ENCODE results near the gene HOXA7. TPM values are rescaled to one million over a fixed set of nuclear protein-coding genes. Genes with fewer than 3 reads are reported as not detected.

The HOXA7 gene
- total RNA-seq, 1 donor from 2014 or later: 6.3 TPM

DNA sequence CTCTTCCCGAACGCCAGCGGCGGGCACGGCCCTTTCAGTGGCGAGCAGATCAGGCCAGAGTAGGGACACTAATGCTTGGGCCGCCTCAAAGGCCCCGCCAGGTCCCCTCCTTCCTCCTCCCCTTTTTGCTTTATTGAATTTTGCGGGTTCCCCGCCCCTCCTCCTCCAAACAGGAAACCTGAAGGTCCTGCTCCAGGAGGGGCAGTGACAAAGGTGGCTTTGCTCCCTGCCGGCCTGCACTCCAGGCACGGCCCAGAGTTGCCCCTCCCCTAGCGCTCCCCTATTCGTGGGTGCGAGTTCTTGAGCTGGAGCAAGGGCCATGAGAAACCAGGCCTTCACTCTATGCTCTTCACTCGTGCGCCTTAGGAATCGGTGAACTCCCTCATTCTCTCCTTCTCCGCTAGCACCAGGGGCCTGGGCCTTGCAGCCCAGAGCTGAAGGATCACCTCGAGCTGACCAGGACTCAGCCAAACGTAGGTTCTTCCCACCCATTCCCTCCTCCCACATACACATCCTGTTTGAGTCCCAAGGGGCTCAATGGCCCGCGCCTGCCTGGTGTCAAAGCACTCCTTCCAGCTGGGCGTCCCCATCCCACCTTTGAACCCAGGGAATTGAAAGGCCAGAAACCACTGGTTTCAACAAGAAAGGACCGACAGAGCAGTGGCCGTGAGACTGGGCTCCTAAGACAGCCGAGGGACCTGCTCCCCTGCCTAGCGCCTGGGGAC lies 8.3 kb downstream of the HOXA7 start:
- DNase-seq (ENCODE audit: low spot score): peak; percentile 54

DNA sequence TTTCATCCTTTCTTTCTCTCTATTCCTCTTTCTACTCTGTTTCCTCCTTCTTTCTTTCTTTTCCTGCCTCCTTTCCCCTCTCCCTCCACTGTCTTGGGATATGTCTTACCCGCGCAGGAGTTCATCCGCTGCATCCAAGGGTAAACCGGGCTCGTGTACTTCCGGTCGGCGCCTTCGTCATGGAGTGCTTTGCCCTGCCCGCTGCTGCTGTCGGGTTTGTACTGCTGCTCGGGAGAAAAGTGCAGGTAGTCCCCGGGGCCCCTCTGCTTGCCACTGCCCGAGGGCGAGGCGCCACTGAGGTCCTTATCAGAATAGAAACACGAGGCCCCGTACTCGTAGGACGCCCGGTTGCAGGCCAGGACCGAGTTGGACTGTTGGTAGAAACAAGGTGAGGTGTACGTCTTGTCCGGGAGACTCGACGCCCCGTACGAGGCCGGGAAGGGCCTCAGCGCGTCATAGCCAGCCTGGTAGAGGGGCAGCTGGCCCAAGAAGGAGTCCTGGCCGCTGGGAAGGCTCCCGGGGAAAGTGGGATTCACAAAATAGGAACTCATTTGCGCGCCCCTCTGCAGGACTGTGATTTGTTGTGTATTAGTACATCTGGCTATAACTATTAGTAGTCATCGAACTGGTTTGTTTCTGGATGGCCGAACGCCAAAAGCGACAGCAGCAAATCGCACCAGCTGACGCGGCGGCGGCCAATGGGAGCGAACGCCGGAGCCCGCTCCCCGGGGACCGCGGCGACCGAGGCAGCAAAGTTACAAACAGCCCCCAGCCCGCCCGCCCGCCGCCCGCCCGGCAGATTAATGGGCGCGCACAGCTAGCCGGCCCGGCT lies 9.1 kb downstream of the HOXA7 start, which contains the start of gene HOXA6:
Gene HOXA6 (minus strand): TSS at position 576 of the 832 bp plus-strand sequence. CDS start 25 bp downstream, at position 551.
- DNase-seq (ENCODE audit: low spot score): peak; percentile 81

DNA sequence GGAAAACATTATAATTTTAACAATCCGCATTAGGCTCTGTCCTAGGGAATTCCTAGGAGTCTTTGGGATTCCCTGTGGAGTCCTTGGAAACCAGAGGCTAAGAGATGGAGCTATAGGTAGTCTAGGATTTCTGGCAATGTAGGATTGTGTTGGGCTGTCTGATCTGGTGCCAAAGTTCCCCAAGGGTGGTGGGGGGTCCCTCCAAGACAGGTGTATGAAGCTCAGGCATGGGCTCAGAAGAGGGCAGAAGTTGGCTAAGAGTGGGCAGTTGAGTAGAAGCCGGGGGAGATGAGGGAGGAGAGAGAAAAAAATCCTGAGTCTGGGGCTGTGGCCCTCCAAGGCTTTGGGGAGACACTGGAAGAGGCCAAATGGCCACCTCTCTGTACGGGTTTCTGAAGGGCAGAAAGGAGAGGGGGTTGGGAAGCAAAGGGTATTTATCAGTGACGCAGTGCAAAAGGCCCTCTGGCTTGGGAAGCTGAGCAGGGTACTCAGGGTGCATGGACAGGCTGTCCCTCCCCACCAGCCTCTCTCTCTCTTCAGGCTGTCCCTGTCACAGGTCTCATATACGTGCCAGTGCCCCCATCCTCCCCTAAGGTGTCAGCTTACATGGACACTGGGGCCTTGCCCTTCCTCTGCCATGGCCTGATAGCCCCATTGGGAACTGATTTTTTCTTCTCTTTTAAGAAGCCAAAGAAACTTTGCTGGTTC lies 9.8 kb downstream of the HOXA7 start:
- DNase-seq (ENCODE audit: low spot score): no peak

GRCh38 chr7:27145914-27146412 lies 10.5 kb downstream of the HOXA7 start:
- no peak for DNase-seq (ENCODE audit: low spot score)

GRCh38 chr7:27145165-27145913 lies 11.1 kb downstream of the HOXA7 start:
- DNase-seq (ENCODE audit: low spot score): no peak

DNA sequence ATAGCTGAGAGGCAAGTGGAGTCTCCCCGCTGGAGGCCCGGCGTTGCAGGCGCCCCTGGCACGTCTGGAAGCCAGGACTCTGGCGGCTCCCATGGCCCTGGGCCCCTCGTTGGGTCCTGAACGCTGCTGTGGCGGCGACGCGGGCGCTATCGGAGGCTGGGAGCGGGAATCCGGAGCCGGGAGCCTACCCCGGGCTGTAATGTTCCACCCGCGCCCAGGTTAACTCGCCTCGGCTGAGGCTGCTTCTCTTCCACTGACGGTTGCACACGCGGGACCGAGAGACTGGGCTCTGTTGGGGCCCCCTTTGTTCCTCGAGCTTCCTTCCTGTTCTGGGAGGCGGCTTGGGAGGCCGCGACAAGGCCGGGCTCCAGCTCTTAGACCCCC lies 11.7 kb downstream of the HOXA7 start:
- DNase-seq (ENCODE audit: low spot score): peak; percentile 43

- no peak for DNase-seq (ENCODE audit: low spot score)
Measured at GRCh38 chr7:27143950-27144780, 12.3 kb downstream of the HOXA7 start.

GRCh38 chr7:27143023-27143949 lies 13.2 kb downstream of the HOXA7 start, which contains the start of gene HOXA5:
TSS of gene HOXA5 (minus strand) at chr7:27143681. CDS start at chr7:27143607, 74 bp downstream.
- peak; percentile 86 for DNase-seq (ENCODE audit: low spot score)

DNA sequence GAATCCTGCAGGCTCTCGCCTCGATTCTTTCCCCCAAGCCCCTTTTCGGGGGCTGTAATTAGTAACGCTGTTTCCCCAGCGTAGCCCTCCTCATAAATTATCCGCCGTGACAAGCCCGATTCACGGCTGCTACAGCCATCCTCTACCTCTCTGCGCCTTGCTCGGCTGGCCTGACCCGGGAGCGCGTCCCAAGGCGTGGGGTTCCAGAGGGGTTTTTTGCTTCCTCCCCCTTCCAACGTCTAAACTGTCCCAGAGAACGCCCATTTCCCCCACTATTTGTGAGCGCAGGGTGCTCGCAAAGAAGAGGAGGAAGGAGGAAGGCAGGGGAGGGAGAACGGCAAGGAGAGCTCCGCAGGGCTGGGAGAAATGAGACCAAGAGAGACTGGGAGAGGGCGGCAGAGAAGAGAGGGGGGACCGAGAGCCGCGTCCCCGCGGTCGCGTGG lies 13.9 kb downstream of the HOXA7 start:
- DNase-seq (ENCODE audit: low spot score): peak; percentile 42

- DNase-seq (ENCODE audit: low spot score): peak; percentile 46
Measured at GRCh38 chr7:27141923-27142579, 14.4 kb downstream of the HOXA7 start.

DNA sequence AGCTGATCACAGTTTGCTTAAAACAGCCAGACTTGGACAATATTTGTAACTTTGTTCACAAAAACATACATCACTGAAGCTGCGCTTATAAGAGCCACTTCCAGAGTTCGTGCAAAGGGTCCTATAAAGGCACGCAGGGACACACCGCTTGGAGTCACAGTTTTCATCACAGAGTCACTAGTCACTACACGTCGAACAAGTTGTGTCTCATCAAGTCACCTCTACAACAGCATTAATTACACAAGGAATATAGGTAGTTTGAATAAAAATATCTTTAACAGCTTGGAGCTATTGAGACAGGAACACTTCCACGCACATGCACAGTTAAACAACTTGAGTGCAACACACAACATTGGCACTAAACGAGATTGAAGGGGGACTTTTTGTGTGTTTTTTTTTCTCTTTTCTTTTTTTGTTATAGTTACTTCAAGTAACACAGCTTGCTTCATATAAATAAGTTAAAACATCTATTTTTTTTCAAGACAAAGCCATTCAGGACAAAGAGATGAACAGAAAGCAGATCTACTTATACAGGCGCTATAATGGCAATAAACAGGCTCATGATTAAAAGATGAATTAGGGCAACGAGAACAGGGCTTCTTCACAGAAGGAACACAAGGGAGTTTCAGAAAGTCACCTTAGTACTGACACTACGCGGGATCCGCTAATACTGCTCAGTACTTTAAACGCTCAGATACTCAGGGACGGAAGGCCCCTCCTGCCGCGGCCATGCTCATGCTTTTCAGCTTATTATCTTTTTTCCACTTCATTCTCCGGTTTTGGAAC lies 15.1 kb downstream of the HOXA7 start:
- no peak for DNase-seq (ENCODE audit: low spot score)

DNA sequence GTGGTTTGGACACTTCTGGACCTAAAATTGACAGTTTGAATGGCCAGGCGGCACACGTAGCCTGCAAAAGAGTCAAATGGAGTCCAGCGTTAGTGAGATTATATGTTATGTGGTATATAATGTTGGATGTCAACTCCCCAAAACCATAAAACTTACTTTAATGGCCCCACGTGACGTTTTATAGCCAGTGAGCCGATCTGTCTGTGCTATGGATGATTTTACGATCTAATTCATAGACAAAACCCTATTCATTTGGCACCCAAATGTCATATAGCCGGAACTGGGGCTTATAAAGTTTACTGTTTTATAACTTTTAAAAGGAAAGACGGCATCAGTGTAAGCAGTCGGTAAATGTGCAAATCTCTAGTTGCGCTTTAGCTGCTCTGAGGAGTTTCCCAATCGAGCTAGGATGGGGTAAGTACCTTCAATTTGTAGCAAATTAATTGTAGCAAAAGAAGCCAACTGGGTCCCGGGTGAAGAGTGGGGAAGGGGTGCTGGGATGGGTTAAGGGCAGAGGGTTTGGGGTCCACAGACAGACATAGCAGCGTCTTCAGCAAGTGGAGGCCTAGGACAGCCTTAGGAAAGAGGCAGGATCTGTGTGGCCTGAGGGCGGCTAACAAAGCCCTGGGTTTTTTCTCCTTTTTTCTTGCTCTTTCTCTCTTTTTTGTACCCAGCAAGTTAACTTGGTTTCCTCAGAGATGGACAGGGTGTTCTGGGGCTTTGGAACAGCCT lies 16.2 kb downstream of the HOXA7 start:
- DNase-seq (ENCODE audit: low spot score): no peak

DNA sequence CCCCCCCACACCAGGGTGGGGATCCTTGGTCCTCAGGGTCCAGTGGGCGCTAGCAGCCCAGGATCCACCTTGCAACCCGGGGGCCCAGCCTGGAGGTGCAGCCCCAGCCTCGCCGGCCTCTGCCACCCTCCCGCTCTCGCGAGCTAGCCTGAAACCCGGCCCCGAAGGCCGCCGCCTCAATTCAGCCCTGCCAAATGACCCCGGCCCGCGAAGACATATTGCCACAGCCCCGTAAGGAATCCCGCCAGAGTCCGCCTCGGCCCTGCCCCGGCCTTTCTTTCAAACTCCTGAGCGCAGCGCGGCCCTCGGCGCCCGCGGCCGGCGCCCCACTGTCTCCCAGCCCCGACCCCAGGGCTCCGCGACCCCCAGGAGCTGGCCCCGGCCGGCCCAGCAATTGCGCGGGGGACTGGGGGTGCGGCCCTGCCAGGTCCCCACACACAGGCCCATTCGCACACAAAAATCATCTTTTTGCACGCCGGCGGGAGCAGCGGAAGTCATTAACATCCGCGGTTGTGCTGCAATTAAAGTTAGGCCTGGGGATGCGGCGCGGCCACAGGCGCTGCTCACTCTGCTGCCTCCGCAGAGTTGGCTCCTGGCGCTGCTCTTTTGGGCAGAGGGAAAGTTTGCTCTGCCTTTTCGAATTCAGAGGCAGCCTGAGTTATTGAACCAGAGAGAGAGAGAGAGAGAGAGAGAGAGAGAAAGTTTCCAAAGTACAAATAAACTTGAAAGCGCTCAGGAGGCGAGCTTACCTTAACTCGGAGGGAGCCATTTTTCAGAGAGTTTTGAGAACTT lies 16.9 kb downstream of the HOXA7 start:
- no peak for DNase-seq (ENCODE audit: low spot score)

DNA sequence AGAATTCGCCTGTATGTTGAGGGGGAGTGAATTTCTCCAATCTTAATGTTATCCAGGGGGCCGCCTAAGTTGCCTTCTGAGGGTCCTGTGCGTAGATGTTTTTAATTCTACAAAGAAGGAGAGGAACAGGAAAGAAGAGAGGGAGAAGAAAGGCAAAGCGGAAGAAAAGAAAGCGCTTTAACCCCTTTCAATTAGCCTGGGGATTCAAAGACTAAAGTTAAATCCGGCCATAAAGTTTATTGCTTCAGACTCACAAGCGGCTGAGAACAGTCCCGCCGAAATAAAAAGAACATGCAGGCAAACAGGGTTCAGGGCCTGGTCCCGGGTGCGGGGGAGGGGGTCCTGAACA lies 17.5 kb downstream of the HOXA7 start:
- DNase-seq (ENCODE audit: low spot score): no peak

DNA sequence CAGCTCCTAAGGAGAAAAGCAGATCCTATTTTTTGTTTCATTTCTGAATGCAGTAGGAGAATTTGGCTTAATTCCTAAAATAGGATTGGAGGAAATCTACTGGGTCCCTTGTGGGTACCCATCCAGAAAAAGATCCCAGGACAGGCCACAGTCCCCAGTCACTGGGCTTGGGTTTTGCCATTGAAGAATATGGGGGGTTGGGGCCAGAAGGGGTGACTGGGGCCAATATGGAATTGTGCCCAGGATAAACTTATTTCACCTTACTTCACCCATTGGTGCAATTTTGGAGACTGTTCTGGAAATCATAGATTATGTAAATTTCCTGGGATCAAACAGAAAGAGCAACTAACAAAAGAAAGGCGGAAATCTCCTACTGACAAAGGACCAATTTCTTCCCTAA lies 18.0 kb downstream of the HOXA7 start:
- no peak for DNase-seq (ENCODE audit: low spot score)

- no peak for DNase-seq (ENCODE audit: low spot score)
Measured at GRCh38 chr7:27137640-27138315, 18.7 kb downstream of the HOXA7 start.
